KMS-11 (cell line): ENCODE results near the gene SARS2.
A peak's percentile ranks its signal among the peaks of the same experiment; 100 is the strongest.

ENCODE experiments used
- H2AFZ ChIP-seq: fragments of 200-600 bp; sonication (generic); 2 replicates; pipeline ENCODE4 v1.6.1; 2016; ENCODE audit warnings: antibody characterized with exemption, mixed run types, low read depth
- H3K27ac ChIP-seq: fragments of 200-600 bp; sonication (generic); 2 replicates; pipeline ENCODE4 v1.6.1; 2016; ENCODE audit warnings: mild to moderate bottlenecking, mixed run types
- H3K27me3 ChIP-seq: fragments of 200-600 bp; sonication (generic); 2 replicates; pipeline ENCODE4 v1.6.1; 2017; ENCODE audit warnings: mild to moderate bottlenecking, low read depth, mixed run types, moderate library complexity; ENCODE audit not compliant: insufficient read depth
- H3K36me3 ChIP-seq: fragments of 200-600 bp; sonication (generic); 2 replicates; pipeline ENCODE4 v1.6.1; 2017; ENCODE audit warnings: mild to moderate bottlenecking, mixed run types; ENCODE audit not compliant: insufficient read depth
- H3K4me1 ChIP-seq: fragments of 200-600 bp; sonication (generic); 2 replicates; pipeline ENCODE4 v1.6.1; 2016; ENCODE audit warnings: mild to moderate bottlenecking, low read depth, mixed run types; ENCODE audit not compliant: poor library complexity, severe bottlenecking
- H3K4me2 ChIP-seq: fragments of 200-600 bp; sonication (generic); 2 replicates; pipeline ENCODE4 v1.7.0; 2016; ENCODE audit warnings: mild to moderate bottlenecking, mixed run types
- H3K4me3 ChIP-seq: fragments of 200-600 bp; sonication (generic); IDR thresholded peaks from 2 replicates; pipeline ENCODE4 v1.6.1; 2017; ENCODE audit warnings: low read depth, low read length, mixed read lengths; ENCODE audit not compliant: insufficient read depth
- H3K79me2 ChIP-seq: fragments of 200-600 bp; sonication (generic); 2 replicates; pipeline ENCODE4 v1.6.1; 2016; ENCODE audit warnings: low read depth, mixed run types; ENCODE audit not compliant: insufficient read depth
- H3K9ac ChIP-seq: fragments of 200-600 bp; sonication (generic); 2 replicates; pipeline ENCODE4 v1.6.1; 2016; ENCODE audit warnings: mild to moderate bottlenecking, mixed run types
- H4K20me1 ChIP-seq: fragments of 200-600 bp; sonication (generic); 2 replicates; pipeline ENCODE4 v1.6.1; 2016; ENCODE audit warnings: mild to moderate bottlenecking, mixed run types; ENCODE audit not compliant: insufficient read depth
- CTCF ChIP-seq: fragments of 200-600 bp; sonication (generic); conservative IDR thresholded peaks from 2 replicates; pipeline ENCODE4 v1.6.1; 2017; ENCODE audit warnings: low read depth, mild to moderate bottlenecking, antibody characterized with exemption, low read length, moderate library complexity, mixed read lengths

Gene SARS2, protein sequence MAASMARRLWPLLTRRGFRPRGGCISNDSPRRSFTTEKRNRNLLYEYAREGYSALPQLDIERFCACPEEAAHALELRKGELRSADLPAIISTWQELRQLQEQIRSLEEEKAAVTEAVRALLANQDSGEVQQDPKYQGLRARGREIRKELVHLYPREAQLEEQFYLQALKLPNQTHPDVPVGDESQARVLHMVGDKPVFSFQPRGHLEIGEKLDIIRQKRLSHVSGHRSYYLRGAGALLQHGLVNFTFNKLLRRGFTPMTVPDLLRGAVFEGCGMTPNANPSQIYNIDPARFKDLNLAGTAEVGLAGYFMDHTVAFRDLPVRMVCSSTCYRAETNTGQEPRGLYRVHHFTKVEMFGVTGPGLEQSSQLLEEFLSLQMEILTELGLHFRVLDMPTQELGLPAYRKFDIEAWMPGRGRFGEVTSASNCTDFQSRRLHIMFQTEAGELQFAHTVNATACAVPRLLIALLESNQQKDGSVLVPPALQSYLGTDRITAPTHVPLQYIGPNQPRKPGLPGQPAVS

GRCh38 chr19:38929929-38930775 lies at the start of gene SARS2:
TSS of gene SARS2 (minus strand) at chr19:38930763. CDS start at chr19:38930736, 27 bp downstream.
- Histone ChIP-seq H3K4me2 (peak within 1 kb of the TSS; percentile 91), H3K79me2 (peaks cover 20% of the 10 kb centered on the region), H3K27me3 (no peaks in the 10 kb centered on the region), H4K20me1 (no peaks in the 10 kb centered on the region), H3K4me3 (no peak within 1 kb of the TSS), H3K36me3 (0 out of 2 replicates have a peak, but pooled peaks cover 7% of the 10 kb centered on the region), H3K9ac (peak within 1 kb of the TSS; percentile 78), H3K4me1 (peaks cover 18% of the 10 kb centered on the region), H3K27ac (peak within 1 kb of the TSS; percentile 73), H2AFZ (peak within 1 kb of the TSS; percentile 82)
- peak; percentile 99 for TF ChIP-seq CTCF

DNA sequence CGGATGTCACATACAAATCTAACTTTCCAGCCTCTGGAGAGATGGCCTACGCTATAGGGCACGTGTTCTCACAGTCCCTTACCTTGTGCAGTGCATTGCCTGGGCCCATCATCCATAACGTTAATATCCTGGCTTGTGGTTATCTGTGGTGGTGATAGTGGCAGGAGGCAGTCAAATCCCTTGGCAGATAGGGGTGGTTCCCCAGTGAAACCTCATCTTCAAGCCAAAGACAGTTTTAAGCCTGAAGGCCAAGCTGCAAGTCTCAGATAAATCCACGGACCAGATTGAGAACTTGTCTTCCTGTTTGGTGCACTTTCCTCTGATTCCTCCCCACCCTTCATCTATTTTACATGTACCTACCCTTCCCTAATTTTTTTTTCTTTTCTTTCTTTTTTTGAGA lies 49.2 kb upstream of the SARS2 start:
- Histone ChIP-seq H4K20me1 (no peaks in the 10 kb centered on the region), H3K4me1 (peaks cover 23% of the 10 kb centered on the region), H2AFZ (no peak overlapping the region), H3K27ac (no peak overlapping the region), H3K36me3 (no peaks in the 10 kb centered on the region), H3K4me3 (no peak overlapping the region), H3K27me3 (no peaks in the 10 kb centered on the region), H3K9ac (no peak overlapping the region), H3K4me2 (no peak overlapping the region), H3K79me2 (no peaks in the 10 kb centered on the region)
- no peak for TF ChIP-seq CTCF

DNA sequence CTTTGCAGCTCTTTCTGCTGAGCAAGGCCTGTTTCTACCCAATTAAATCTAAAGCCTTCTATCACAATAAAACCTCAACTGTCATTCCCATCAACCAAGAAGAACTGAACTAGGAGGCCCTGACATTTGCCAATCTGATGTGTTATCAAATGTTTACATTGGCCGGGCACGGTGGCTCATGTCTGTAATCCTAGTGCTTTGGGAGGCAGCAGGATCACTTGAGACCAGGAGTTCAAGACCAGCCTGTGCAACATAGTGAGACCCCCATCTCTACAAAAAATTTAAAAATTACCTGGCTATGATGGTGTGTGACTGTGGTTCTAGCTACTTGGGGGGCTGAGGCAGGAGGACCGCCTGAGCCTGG lies 47.7 kb upstream of the SARS2 start:
- peak overlapping the region; percentile 46; the same call in 1 of the 2 replicates for H3K9ac ChIP-seq

More for the DNA sequence above, 47.7 kb upstream of the SARS2 start:
- no peaks in the 10 kb centered on the region for H3K27me3 ChIP-seq
- H2AFZ ChIP-seq: peak overlapping the region; percentile 51
- H3K4me2 ChIP-seq: peak overlapping the region; percentile 53; the same call in 1 of the 2 replicates
- H3K36me3 ChIP-seq: no peaks in the 10 kb centered on the region
- peaks cover 23% of the 10 kb centered on the region for H3K4me1 ChIP-seq
- no peaks in the 10 kb centered on the region for H4K20me1 ChIP-seq
- TF ChIP-seq CTCF: no peak
- peak overlapping the region; percentile 82 for H3K27ac ChIP-seq
- no peaks in the 10 kb centered on the region for H3K79me2 ChIP-seq
- H3K4me3 ChIP-seq: no peak overlapping the region
